GM12874 (cell line): ENCODE measurements around the gene EFHD2.

Experiments used
- CTCF ChIP-seq: IDR thresholded peaks from 2 replicates; pipeline ENCODE4 v1.5.1; 2011; ENCODE audit warnings: low read depth, mild to moderate bottlenecking, control low read depth, low read length, moderate library complexity; ENCODE audit not compliant: insufficient read depth

The EFHD2 gene

GRCh38 chr1:15468145-15468544 is 58.5 kb downstream of the EFHD2 start:
- no peak for TF ChIP-seq CTCF

GRCh38 chr1:15469361-15469760 is 59.7 kb downstream of the EFHD2 start:
- TF ChIP-seq CTCF: no peak

- no peak for TF ChIP-seq CTCF
Observed at GRCh38 chr1:15472587-15472986, 62.9 kb downstream of the EFHD2 start.

- TF ChIP-seq CTCF: no peak
Observed at GRCh38 chr1:15475752-15476314, 66.1 kb downstream of the EFHD2 start, which contains the start of gene CELA2B. TSS of gene CELA2B (plus strand) at chr1:15476104. CDS start at chr1:15476126, 22 bp downstream.

- no peak for TF ChIP-seq CTCF
Observed at GRCh38 chr1:15476927-15477326, 67.2 kb downstream of the EFHD2 start.

GRCh38 chr1:15477646-15478212 is 68.0 kb downstream of the EFHD2 start:
- TF ChIP-seq CTCF: no peak
